Ascending aorta (tissue), 2 donors: Measurements from ENCODE around the gene TFDP2. TPM values are rescaled to one million over a fixed set of nuclear protein-coding genes. Genes with fewer than 3 reads are reported as not detected.

ENCODE experiments used
- DNase-seq, 2 donors: peaks; one replicate each; pipeline ENCODE4 v3.0.0-alpha.2; 2019; ENCODE audit warnings: low spot score in 2 of 2
- H3K27ac ChIP-seq, 2 donors: fragments of 200-600 bp; sonication (generic); one replicate each; pipeline ENCODE4 v1.5.1; 2016 to 2017; ENCODE audit warnings: mild to moderate bottlenecking in 1 of 2
- H3K27me3 ChIP-seq: fragments of 200-600 bp; sonication (generic); one replicate; pipeline ENCODE4 v1.5.1; 2017
- H3K36me3 ChIP-seq, 2 donors: fragments of 200-600 bp; sonication (generic); one replicate each; pipeline ENCODE4 v1.5.1; 2016
- H3K4me1 ChIP-seq, 2 donors: fragments of 200-600 bp; sonication (generic); one replicate each; pipeline ENCODE4 v1.5.1; 2016 to 2017; ENCODE audit warnings: mild to moderate bottlenecking in 1 of 2
- H3K4me3 ChIP-seq, 2 donors: fragments of 200-600 bp; sonication (generic); one replicate each; pipeline ENCODE4 v1.5.1; 2016 to 2017; ENCODE audit warnings: mild to moderate bottlenecking in 1 of 2
- H3K9me3 ChIP-seq, 2 donors: fragments of 200-600 bp; sonication (generic); one replicate each; pipeline ENCODE4 v1.5.1; 2016
- intact Hi-C: fragments of 100-400 bp; cut with DNase I; formaldehyde crosslinking; loops from one replicate; pipeline ENCODE4 v1.15.1; 2023
- total RNA-seq: library from RNA; depleted of rRNA; stranded (reverse); fragments of >200 nt; gene quantifications from one replicate; pipeline ENCODE4 v1.1.0, GENCODE V29; 2016
- TF ChIP-seq, protein P1 (sequence below), 3 experiments: fragments of 200-600 bp in 2 of 3; fragments of 450-650 bp in 1 of 3; sonication (generic) in 2 of 3; IDR thresholded peaks; one replicate each; pipeline ENCODE4 v1.5.1; 2016 to 2019; ENCODE audit warnings: antibody characterized with exemption in 3 of 3, mild to moderate bottlenecking in 1 of 3, moderate library complexity in 1 of 3

The TFDP2 gene
- total RNA-seq, 1 donor from 2014 or later: 23.0 TPM

DNA sequence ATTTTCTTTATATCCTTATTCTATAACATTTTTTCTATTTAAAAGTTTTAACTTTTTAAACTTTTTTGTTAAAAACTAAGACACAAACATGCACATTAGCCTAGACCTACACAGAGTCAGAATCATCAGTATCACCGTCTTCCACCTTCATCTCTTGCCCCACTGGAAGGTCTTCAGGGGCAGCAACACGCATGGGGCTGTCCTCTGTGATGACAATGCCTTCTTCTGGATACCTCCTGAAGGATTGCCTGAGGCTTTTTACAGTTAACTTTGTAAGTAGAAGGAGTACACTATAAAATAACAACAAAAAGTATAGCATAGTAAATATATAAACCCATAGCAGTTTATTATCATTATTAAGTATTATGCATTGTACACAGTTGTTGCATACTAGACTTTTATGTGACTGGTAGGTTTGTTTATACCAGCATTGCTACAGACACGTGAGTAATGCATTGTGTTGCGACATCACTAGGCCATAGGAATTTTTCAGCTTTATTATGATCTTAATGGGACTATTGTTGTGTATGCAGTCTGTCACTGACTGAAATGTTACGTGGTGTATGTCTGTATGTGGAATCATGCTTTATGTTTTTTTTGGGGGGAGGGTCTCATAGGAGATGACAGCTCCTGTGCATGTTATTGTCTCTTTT is 254.7 kb downstream of the TFDP2 start:
- TF ChIP-seq, protein P1, sequence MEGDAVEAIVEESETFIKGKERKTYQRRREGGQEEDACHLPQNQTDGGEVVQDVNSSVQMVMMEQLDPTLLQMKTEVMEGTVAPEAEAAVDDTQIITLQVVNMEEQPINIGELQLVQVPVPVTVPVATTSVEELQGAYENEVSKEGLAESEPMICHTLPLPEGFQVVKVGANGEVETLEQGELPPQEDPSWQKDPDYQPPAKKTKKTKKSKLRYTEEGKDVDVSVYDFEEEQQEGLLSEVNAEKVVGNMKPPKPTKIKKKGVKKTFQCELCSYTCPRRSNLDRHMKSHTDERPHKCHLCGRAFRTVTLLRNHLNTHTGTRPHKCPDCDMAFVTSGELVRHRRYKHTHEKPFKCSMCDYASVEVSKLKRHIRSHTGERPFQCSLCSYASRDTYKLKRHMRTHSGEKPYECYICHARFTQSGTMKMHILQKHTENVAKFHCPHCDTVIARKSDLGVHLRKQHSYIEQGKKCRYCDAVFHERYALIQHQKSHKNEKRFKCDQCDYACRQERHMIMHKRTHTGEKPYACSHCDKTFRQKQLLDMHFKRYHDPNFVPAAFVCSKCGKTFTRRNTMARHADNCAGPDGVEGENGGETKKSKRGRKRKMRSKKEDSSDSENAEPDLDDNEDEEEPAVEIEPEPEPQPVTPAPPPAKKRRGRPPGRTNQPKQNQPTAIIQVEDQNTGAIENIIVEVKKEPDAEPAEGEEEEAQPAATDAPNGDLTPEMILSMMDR (IDR thresholded peaks at IDR 0.05): no peak
- H3K4me3 ChIP-seq: no peak overlapping the region
- no peak for DNase-seq
- H3K9me3 ChIP-seq: no peaks in the 10 kb centered on the region
- intact Hi-C loops: no loop called here
- H3K4me1 ChIP-seq: no peaks in the 10 kb centered on the region
- no peaks in the 10 kb centered on the region for H3K27me3 ChIP-seq
- no peak overlapping the region for H3K27ac ChIP-seq
- H3K36me3 ChIP-seq: peaks cover 6 to 8% of the 10 kb centered on the region in 2 donors

Other genes with a start within 250 kb of the TFDP2 start
- 90.9 TPM for gene GK5, start 76.0 kb upstream of the TFDP2 start, total RNA-seq